Pancreas (tissue), 10 donors: ENCODE results near the gene IRF2. TPM values are rescaled to one million over a fixed set of nuclear protein-coding genes. Genes with fewer than 3 reads are reported as not detected.
A peak's percentile ranks its signal among the peaks of the same experiment; 100 is the strongest.

ENCODE experiments used
- ATAC-seq, 4 donors: fragments of 200-7000 bp; cut with Tn5 transposase; one replicate each; pipeline versions ENCODE4 v1.8.0 to v1.9.1; 2020; ENCODE audit warnings: mild to moderate bottlenecking in 4 of 4, moderate library complexity in 4 of 4
- DNase-seq, 6 donors: peaks; one replicate each; pipeline ENCODE4 v3.0.0-alpha.2; 2020
- FAIRE-seq: peaks from 2 replicates; lab custom pipeline; 2012; peaks lifted over from hg19 to GRCh38; lab: Jason Lieb, UNC
- H3K27ac ChIP-seq, 4 donors: fragments of 200-600 bp; sonication (generic); 1 replicate in 3 of 4; 2 replicates in 1 of 4; pipeline versions ENCODE4 v1.5.0 to v1.8.0; 2020
- H3K27me3 ChIP-seq, 4 donors: fragments of 200-600 bp; one replicate each; pipeline ENCODE4 v1.8.0; 2021
- H3K36me3 ChIP-seq, 3 donors: fragments of 200-600 bp; sonication (generic) in 1 of 3; one replicate each; pipeline versions ENCODE4 v1.5.0 to v1.8.0; 2020 to 2021
- H3K4me1 ChIP-seq, 3 donors: fragments of 200-600 bp; one replicate each; pipeline ENCODE4 v1.8.0; 2021
- H3K4me3 ChIP-seq, 4 donors: fragments of 200-600 bp; sonication (generic) in 2 of 4; one replicate each; pipeline versions ENCODE4 v1.5.0 to v1.8.0; 2020 to 2021
- H3K9me3 ChIP-seq, 4 donors: fragments of 200-600 bp; one replicate each; pipeline ENCODE4 v1.8.0; 2021
- CTCF ChIP-seq, 4 donors: fragments of 200-600 bp; sonication (generic) in 3 of 4; IDR thresholded peaks; one replicate each; pipeline versions ENCODE4 v1.5.0 to v1.8.0; 2021; ENCODE audit warnings: antibody characterized with exemption in 4 of 4
- WGBS, 2 donors: extraction: QIAGEN DNeasy Blood & Tissue Kit; methylation state at CpG; one replicate each; pipeline ENCODE4 v1.1.7; 2013; 5-methylcytosine and 5-hydroxymethylcytosine counted together
- intact Hi-C, 3 donors: fragments of 100-400 bp; cut with DNase I; formaldehyde crosslinking; loops; one replicate each; pipeline versions ENCODE4 v1.11.1 to v1.14.2; 2022
- polyA plus RNA-seq, 2 donors: library from polyadenylated mRNA; stranded (reverse); fragments of 200-250 nt; gene quantifications; one replicate each; pipeline ENCODE4 v1.2.3, GENCODE V29; 2013
- total RNA-seq, 6 donors: library from RNA; stranded (reverse); fragmentation: NEBNext Ultra II Directional in 4 of 6; extraction: Animal tissue kit (Norgen Biotek cat#: 25700) in 4 of 6; gene quantifications; one replicate each; pipeline versions ENCODE4 v1.2.1 to v1.2.4, GENCODE V29; 2021 to 2023
- donor health status: healthy with polysubstance abuse.
- donor health status: DM: no; HTN: no; CAD: no; lungs with moderate emphysema.
- donor health status: DM: no; HTN: no; CAD: no.
- donor health status: control.
- donor health status: control.
- donor health status: Bipolar disorder and iron deficiency.
- donor health status: DM: yes; HTN: yes; CAD: no.
- donor health status: DM: no; HTN: no; CAD: no.
- donor health status: DM: no; HTN: no; CAD: no.
- donor health status: DM: yes; HTN: yes; CAD: no.

IRF2 gene
- total and polyA plus RNA-seq, 8 donors = 6.8 to 32.3 (median 12.3) TPM

GRCh38 chr4:184475498-184475897 is 1.1 kb upstream of the IRF2 start:
- DNase-seq (no peak), ATAC-seq (no peak), FAIRE-seq (no peak)
- 53 to 57% methylated on average over 6 of the region's 6 CpGs for WGBS, 2 donors
- peaks cover 11 to 33% (median 25%) of the 10 kb centered on the region in 3 donors for H3K4me1 ChIP-seq
- no peak for TF ChIP-seq CTCF (IDR thresholded peaks at IDR 0.05)
- H3K9me3 ChIP-seq = no peaks in the 10 kb centered on the region
- no peaks in the 10 kb centered on the region for H3K27me3 ChIP-seq
- intact Hi-C loops = no loop called here
- H3K4me3 ChIP-seq = peak overlapping the region; percentile 47 to 89 (median 78)
- H3K36me3 ChIP-seq = no peaks in the 10 kb centered on the region
- H3K27ac ChIP-seq = peak overlapping the region; percentile 76 to 98 (median 94)

- WGBS, 2 donors = 1% methylated on average over 17 of the region's 17 CpGs
- intact Hi-C loops = no loop called here
- no peak for FAIRE-seq
These were observed 729 bp upstream of the IRF2 start for GRCh38 chr4:184475096-184475461.

GRCh38 chr4:184473499-184474262 is 669 bp downstream of the IRF2 start:
- Histone ChIP-seq H3K4me3 (peak overlapping the region; percentile 58 to 89 (median 74)), H3K4me1 (peaks cover 11 to 33% (median 27%) of the 10 kb centered on the region in 3 donors), H3K27ac (peak overlapping the region; percentile 86 to 98 (median 94)), H3K36me3 (no peaks in the 10 kb centered on the region), H3K9me3 (no peaks in the 10 kb centered on the region), H3K27me3 (no peaks in the 10 kb centered on the region)
- peak; percentile 6 to 17 (median 7) for ATAC-seq
- intact Hi-C loops = no loop called here
- TF ChIP-seq CTCF (IDR thresholded peaks at IDR 0.05) = no peak
- FAIRE-seq = no peak
- WGBS, 2 donors = 0 to 2% methylated on average over 26 to 65 of the region's 65 CpGs
- DNase-seq = peak in 5 of 6 donors; percentile 37 to 83 (median 45)

More at GRCh38 chr4:184475096-184475461, 729 bp upstream of the IRF2 start:
- H3K9me3 ChIP-seq = no peaks in the 10 kb centered on the region
- no peak for TF ChIP-seq CTCF (IDR thresholded peaks at IDR 0.05)
- peak; percentile 1 to 10 (median 3) for ATAC-seq
- H3K27ac ChIP-seq = peak overlapping the region; percentile 76 to 98 (median 94)
- DNase-seq = peak in 5 of 6 donors; percentile 31 to 65 (median 47)
- peak overlapping the region; percentile 47 to 89 (median 78) for H3K4me3 ChIP-seq
- peaks cover 11 to 33% (median 27%) of the 10 kb centered on the region in 3 donors for H3K4me1 ChIP-seq
- no peaks in the 10 kb centered on the region for H3K27me3 ChIP-seq
- no peaks in the 10 kb centered on the region for H3K36me3 ChIP-seq

- Histone ChIP-seq H3K36me3 (no peaks in the 10 kb centered on the region), H3K27ac (peak overlapping the region; percentile 86 to 98 (median 94)), H3K9me3 (no peaks in the 10 kb centered on the region), H3K27me3 (no peaks in the 10 kb centered on the region), H3K4me3 (peak overlapping the region; percentile 58 to 89 (median 74)), H3K4me1 (peaks cover 11 to 33% (median 27%) of the 10 kb centered on the region in 3 donors)
- intact Hi-C loops = no loop called here
- no peak for TF ChIP-seq CTCF (IDR thresholded peaks at IDR 0.05)
- WGBS, 2 donors = 0% methylated on average over 53 to 104 of the region's 104 CpGs
- ATAC-seq (peak; percentile 62 to 76 (median 70)), DNase-seq (peak; percentile 81 to 94 (median 86)), FAIRE-seq (no peak)
These were observed 1.5 kb downstream of the IRF2 start for GRCh38 chr4:184472614-184473498.
